Right atrium auricular region (tissue), 2 donors: Measurements from ENCODE around the gene CDH18. TPM values are rescaled to one million over a fixed set of nuclear protein-coding genes. Genes with fewer than 3 reads are reported as not detected.

ENCODE experiments used
- DNase-seq: peaks from one replicate; pipeline ENCODE4 v3.0.0-alpha.2; 2019; ENCODE audit warnings: low spot score
- H3K27ac ChIP-seq, 2 donors: fragments of 200-600 bp; sonication (generic); 1 replicate in 1 of 2; 2 replicates in 1 of 2; pipeline ENCODE4 v1.5.1; 2016 to 2019
- H3K27me3 ChIP-seq, 2 donors: fragments of 200-600 bp; sonication (generic); one replicate each; pipeline versions ENCODE4 v1.5.1 to v1.6.0; 2017 to 2019
- H3K36me3 ChIP-seq: fragments of 200-600 bp; sonication (generic); one replicate; pipeline ENCODE4 v1.5.1; 2016
- H3K4me1 ChIP-seq, 2 donors: fragments of 200-600 bp; sonication (generic); one replicate each; pipeline versions ENCODE4 v1.5.1 to v1.6.0; 2017 to 2019
- H3K4me3 ChIP-seq, 2 donors: fragments of 200-600 bp; sonication (generic); 1 replicate in 1 of 2; 2 replicates in 1 of 2; pipeline ENCODE4 v1.5.1; 2017 to 2019; ENCODE audit warnings: mild to moderate bottlenecking in 1 of 2, moderate library complexity in 1 of 2
- H3K9me3 ChIP-seq, 2 donors: fragments of 200-600 bp; sonication (generic); one replicate each; pipeline ENCODE4 v1.5.1; 2019
- total RNA-seq, 2 donors: library from RNA; depleted of rRNA; stranded (reverse); fragments of >200 nt; gene quantifications; one replicate each; pipeline ENCODE4 v1.1.0, GENCODE V29; 2016
- TF ChIP-seq, protein P1 (sequence below), 2 donors: fragments of 200-600 bp; sonication (generic); IDR thresholded peaks; one replicate each; pipeline ENCODE4 v1.5.1; 2019; ENCODE audit warnings: antibody characterized with exemption in 2 of 2

Gene CDH18
- total RNA-seq, 2 donors from 2014 or later, result not detected

DNA sequence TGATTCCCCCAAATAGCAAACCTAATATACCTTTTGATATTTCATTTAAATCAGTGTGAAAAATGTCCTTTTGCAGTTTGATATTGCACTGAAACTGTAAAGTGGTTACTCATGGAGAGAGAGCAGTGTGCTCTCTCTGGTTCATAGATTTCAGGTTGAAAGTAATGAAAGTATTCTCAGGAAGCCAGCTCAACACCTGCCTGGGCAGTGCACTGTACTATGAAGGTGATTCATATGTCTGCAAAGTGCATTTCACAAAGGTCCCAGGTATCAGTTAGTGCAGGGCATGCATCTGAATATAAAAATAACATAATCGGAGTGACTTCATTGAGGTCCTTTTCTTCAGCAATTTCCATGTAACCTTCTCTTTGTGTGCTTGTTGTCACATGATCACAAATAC lies 274.3 kb downstream of the CDH18 start:
- Histone ChIP-seq H3K4me3 (no peak overlapping the region), H3K27ac (no peak overlapping the region), H3K9me3 (no peaks in the 10 kb centered on the region), H3K27me3 (no peaks in the 10 kb centered on the region), H3K4me1 (no peaks in the 10 kb centered on the region), H3K36me3 (no peaks in the 10 kb centered on the region)
- TF ChIP-seq, protein P1, sequence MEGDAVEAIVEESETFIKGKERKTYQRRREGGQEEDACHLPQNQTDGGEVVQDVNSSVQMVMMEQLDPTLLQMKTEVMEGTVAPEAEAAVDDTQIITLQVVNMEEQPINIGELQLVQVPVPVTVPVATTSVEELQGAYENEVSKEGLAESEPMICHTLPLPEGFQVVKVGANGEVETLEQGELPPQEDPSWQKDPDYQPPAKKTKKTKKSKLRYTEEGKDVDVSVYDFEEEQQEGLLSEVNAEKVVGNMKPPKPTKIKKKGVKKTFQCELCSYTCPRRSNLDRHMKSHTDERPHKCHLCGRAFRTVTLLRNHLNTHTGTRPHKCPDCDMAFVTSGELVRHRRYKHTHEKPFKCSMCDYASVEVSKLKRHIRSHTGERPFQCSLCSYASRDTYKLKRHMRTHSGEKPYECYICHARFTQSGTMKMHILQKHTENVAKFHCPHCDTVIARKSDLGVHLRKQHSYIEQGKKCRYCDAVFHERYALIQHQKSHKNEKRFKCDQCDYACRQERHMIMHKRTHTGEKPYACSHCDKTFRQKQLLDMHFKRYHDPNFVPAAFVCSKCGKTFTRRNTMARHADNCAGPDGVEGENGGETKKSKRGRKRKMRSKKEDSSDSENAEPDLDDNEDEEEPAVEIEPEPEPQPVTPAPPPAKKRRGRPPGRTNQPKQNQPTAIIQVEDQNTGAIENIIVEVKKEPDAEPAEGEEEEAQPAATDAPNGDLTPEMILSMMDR (IDR thresholded peaks at IDR 0.05), result no peak
- no peak for DNase-seq

DNA sequence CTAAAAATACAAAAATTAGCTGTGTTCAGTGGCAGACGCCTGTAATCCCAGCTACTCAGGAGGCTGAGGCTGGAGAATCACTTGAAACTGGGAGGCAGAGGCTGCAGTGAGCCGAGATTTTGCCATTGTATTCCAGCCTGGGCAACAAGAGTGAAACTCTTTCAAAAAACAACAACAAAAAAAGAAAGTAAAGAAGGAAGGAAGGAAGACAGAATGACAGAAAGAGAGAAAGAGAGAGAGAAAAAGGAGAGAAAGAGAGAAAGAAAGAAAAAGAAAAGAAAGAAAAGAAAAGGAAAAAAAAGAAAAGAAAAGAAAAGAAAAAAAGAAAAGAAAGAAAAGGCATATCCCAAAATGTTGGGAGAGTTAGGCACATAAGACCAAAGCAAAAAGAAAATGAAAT lies 278.6 kb downstream of the CDH18 start:
- TF ChIP-seq, protein P1 (IDR thresholded peaks at IDR 0.05), result no peak
- H3K27ac ChIP-seq, result no peak overlapping the region
- H3K27me3 ChIP-seq, result no peaks in the 10 kb centered on the region
- no peaks in the 10 kb centered on the region for H3K9me3 ChIP-seq
- no peak for DNase-seq
- no peak overlapping the region for H3K4me3 ChIP-seq
- H3K4me1 ChIP-seq, result no peaks in the 10 kb centered on the region
- no peaks in the 10 kb centered on the region for H3K36me3 ChIP-seq

DNA sequence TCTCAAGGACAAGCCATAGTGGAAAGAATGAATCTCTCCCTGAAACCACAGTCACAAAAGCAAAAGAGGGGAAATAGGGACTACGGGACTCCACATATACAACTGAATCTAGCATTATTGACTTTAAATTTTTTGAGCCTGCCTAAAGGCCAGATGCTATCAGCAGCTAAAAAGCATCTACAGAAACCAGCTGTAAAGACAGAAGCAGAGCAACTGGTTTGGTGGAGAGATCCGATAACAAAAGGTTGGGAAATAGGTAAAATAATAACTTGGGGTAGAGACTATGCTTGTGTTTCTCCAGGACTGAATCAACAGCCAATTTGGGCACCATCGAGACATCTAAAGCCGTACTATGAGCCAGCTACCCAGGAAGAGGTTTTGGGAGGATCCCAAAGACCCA lies 281.2 kb downstream of the CDH18 start:
- Histone ChIP-seq H3K4me3 (no peak overlapping the region), H3K27me3 (no peaks in the 10 kb centered on the region), H3K9me3 (no peaks in the 10 kb centered on the region), H3K36me3 (no peaks in the 10 kb centered on the region), H3K4me1 (no peaks in the 10 kb centered on the region), H3K27ac (no peak overlapping the region)
- TF ChIP-seq, protein P1 (IDR thresholded peaks at IDR 0.05), result no peak
- DNase-seq, result no peak

DNA sequence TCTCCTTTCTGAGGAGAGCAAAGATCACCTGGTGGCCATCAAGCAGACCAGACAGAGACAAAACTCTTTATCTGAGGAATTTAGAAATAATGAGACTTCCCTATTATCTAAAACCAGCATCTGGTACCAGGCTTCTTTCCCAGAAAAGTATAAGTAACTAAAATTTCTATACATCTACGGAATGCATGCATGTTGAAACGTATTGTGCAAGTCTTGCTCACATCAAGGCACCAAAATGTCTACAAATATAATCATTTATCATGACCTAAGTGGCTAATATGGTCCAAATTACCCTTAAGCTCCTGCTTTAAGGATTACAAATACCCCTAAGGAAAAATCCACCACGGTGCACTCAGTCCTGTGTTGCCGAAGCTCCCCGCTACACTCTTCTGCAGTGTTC lies 286.3 kb downstream of the CDH18 start:
- TF ChIP-seq, protein P1 (IDR thresholded peaks at IDR 0.05), result no peak
- Histone ChIP-seq H3K4me3 (no peak overlapping the region), H3K27ac (no peak overlapping the region), H3K36me3 (no peaks in the 10 kb centered on the region), H3K4me1 (no peaks in the 10 kb centered on the region), H3K27me3 (no peaks in the 10 kb centered on the region), H3K9me3 (no peaks in the 10 kb centered on the region)
- no peak for DNase-seq

DNA sequence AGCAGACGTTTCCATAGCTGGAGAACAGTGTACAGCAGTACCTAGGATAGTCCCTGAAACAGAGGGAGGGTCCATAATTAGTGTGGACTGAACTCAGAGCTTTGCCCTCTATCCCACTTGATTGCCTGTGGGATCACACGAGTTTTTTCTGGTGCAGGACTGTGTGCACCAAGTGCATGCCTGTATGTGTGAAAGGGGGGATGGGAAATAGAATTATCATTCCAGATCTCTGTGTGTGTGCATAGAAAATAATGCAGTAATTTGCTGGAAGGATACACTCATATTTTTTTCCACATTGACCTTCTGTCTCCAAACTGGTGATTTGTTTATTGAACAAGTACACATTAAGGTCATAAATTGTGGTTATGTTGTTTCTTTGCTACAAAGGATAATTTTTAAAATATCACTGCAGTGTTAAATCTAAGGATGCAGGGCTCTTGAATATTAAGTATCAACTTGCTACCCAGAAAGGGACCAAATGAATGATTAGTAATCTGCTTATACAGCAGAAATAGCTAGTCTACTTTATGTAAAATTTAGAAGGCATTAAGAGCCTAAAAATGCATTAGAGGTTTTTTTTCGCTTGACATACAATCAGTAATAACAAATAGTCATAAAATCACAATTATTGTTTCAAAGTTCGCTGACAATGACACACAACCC lies 292.9 kb downstream of the CDH18 start:
- Histone ChIP-seq H3K27me3 (no peaks in the 10 kb centered on the region), H3K27ac (no peak overlapping the region), H3K4me1 (no peaks in the 10 kb centered on the region), H3K36me3 (no peaks in the 10 kb centered on the region), H3K9me3 (no peaks in the 10 kb centered on the region), H3K4me3 (no peak overlapping the region)
- no peak for DNase-seq
- TF ChIP-seq, protein P1 (IDR thresholded peaks at IDR 0.05), result no peak

DNA sequence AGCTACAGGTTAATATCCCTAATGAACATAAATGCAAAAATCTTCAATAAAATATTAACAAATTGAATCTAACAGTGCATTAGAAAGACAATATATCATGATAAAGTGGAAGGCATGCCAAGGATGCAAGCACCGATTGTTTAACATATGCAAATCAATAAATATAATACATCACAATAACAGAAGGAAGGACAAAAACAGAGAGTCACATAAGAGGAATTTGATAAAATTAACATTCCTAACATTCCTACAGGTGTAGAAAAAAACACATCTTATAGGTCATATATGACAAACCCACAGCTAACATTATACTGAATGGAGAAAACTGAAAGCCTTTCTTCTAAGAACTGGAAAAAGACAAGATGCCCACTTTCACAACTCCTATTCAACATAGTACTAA lies 297.0 kb downstream of the CDH18 start:
- DNase-seq, result no peak
- H3K27ac ChIP-seq, result no peak overlapping the region
- H3K4me1 ChIP-seq, result no peaks in the 10 kb centered on the region
- TF ChIP-seq, protein P1 (IDR thresholded peaks at IDR 0.05), result no peak
- no peak overlapping the region for H3K4me3 ChIP-seq
- H3K36me3 ChIP-seq, result no peaks in the 10 kb centered on the region
- no peaks in the 10 kb centered on the region for H3K27me3 ChIP-seq
- H3K9me3 ChIP-seq, result peaks cover 0 to 13% of the 10 kb centered on the region in 2 donors
